Stimulated activated CD8-positive, alpha-beta memory T cell treated with anti-CD3 and anti-CD28 coated beads, Interleukin-2, amount 100 ng/mL, for 1 hour (primary cell): Measurements from ENCODE around the gene DYDC1.
"Not testable (repeated sequence)": the region's sequence is repeated elsewhere in the genome, so short reads cannot be mapped to it uniquely, and the experiment has no call there.

ENCODE experiments used
- DNase-seq, 2 donors: peaks; one replicate each; pipeline ENCODE4 v3.0.0-alpha.2; 2020; ENCODE audit warnings: low read depth in 2 of 2

Gene DYDC1

DNA sequence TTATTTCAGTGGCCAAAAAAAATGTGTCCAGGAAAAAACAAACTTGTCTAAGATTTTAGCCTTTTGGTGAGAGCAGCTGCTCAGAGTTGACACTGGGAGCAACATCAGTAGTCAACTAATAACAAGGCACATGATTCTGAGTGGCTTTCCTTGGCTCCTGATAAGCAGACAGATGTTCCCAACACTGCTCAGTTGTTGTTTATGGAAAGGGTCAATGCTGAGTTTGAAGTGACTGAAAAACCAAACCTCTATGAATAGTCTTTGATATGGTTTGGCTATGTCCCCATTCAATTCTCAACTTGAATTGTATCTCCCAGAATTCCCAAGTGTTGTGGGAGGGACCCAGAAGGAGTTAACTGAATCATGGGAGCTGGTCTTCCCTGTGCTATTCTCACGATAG, 12.3 kb downstream of the DYDC1 start:
- no peak for DNase-seq

- no peak for DNase-seq
These were observed 22.6 kb downstream of the DYDC1 start for GRCh38 chr10:80333983-80334382.

GRCh38 chr10:80324891-80325364, 31.6 kb downstream of the DYDC1 start:
- no peak for DNase-seq

- no peak for DNase-seq
These were observed 32.5 kb downstream of the DYDC1 start for GRCh38 chr10:80324086-80324485.

DNA sequence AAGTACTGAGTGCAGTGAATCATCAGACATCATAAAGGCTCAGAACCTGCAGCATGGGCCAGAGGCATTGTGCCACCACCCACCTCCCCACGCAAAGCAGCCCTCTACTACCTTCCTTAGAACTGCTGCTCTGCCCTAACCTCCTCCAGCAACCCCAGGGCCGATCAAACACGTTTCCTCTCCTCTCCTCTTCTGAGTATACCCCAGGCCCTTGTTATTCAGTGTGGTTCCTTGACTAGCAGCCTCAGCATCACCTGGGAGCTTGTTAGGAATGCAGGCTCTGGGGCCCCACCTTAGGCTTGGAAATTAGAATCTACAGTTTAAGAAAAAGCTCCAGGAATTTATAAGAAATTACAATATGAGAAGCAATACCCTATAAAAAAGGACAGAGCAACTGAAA, 33.2 kb downstream of the DYDC1 start:
- no peak for DNase-seq

- DNase-seq, result no peak
These were observed 33.8 kb downstream of the DYDC1 start for GRCh38 chr10:80322711-80323110.

GRCh38 chr10:80322158-80322557, 34.4 kb downstream of the DYDC1 start:
- no peak for DNase-seq

DNA sequence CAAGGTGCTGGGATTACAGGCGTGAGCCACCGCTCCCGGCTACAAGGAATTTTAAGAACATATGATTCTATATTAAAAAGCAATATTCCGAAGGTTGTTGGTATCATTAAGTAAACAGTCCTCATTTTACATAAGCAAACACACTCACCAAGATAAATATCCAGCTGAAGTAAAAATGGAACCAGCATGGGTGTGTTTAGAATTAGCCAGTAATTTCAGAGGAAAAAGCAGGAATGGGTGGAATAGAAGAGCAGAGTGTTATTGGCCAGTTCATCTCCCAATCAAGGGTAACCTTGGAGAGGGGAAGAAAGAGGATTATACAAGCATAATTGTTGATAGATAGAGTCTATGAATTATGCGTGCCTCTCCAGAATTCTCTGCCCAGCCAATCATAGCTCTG, 35.4 kb downstream of the DYDC1 start:
- no peak for DNase-seq

DNA sequence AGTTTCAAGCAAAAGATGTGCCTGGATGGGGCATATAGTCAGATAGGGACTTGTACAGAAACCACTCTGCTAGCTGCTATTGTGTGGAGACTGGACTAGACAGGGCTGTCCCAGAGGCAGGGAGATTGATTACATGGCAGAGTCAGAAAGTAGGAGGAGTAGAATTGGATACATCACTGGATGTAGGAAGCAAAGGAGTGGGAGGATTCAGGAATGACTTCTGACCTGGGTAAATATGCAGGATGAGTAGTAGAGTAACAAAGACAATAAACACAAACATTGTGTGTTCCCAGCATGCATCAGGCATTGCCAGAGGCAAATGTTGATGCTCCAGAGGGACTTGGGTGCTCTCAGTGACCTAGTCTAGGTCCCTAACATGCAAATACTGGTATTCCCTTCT, 36.2 kb downstream of the DYDC1 start:
- no peak for DNase-seq

- no peak for DNase-seq
These were observed 36.7 kb downstream of the DYDC1 start for GRCh38 chr10:80319725-80320290.

GRCh38 chr10:80319318-80319717, 37.2 kb downstream of the DYDC1 start:
- no peak for DNase-seq

DNA sequence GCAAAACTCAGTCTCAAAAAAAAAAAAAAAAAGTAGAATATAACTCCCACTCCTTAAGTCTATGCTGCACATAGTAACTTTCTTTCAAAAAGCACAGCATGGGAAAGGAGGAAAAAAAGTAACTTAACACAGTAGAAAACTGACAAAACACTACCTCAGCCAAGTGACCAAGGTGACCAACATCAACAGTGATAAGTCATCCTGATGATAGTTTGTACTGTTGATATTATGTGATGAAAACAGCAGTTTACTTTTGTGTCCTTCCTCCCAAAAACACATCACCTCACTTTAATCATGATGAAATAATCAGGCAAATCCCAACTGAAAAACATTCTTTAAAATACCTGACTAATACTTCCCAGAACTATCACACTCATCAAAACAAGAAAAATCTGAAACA, 37.8 kb downstream of the DYDC1 start:
- no peak for DNase-seq

- no peak for DNase-seq
These were observed 41.2 kb downstream of the DYDC1 start for GRCh38 chr10:80315391-80315790.

- no peak for DNase-seq
These were observed 43.0 kb downstream of the DYDC1 start for GRCh38 chr10:80313523-80313922.

GRCh38 chr10:80305989-80306388, 50.6 kb downstream of the DYDC1 start:
- DNase-seq, result not testable (repeated sequence)

- no peak for DNase-seq
These were observed 59.6 kb downstream of the DYDC1 start for GRCh38 chr10:80296942-80297341.

- no peak for DNase-seq
These were observed 63.8 kb downstream of the DYDC1 start for GRCh38 chr10:80292607-80293239.

DNA sequence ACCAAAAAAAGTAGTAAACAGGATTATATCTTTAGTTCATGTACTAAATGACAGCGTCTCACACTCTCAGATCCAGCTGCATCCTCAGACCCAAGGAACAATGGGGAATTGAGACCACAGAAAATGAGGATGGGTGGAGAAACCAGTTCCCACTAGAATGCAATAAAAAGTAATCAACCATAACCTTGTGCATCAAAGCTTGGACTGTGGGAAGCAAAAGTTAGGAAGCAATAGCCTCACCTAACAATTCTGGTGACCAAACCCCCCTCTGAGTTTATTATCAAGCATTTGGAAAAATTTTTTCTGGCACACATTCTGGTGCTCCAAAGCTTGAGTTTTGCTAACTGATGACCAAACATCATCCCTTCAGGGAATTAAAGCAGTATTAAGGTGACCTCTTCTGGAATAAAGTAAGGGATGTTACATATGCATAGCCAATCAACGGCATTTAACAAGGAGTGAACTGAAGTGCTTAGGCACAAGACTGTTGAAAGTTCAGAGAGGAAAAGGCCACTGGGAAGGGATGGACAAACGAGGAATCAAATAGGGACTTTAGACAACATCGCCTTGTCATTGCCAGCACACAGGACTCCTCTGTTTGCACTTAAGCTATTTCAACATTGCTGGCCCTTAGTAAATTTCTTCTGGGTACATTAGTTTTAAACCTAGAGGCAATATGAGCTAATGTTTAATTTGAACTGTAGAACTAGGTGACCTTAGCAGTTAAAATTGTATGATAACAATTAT, 65.9 kb downstream of the DYDC1 start:
- DNase-seq, result no peak

DNA sequence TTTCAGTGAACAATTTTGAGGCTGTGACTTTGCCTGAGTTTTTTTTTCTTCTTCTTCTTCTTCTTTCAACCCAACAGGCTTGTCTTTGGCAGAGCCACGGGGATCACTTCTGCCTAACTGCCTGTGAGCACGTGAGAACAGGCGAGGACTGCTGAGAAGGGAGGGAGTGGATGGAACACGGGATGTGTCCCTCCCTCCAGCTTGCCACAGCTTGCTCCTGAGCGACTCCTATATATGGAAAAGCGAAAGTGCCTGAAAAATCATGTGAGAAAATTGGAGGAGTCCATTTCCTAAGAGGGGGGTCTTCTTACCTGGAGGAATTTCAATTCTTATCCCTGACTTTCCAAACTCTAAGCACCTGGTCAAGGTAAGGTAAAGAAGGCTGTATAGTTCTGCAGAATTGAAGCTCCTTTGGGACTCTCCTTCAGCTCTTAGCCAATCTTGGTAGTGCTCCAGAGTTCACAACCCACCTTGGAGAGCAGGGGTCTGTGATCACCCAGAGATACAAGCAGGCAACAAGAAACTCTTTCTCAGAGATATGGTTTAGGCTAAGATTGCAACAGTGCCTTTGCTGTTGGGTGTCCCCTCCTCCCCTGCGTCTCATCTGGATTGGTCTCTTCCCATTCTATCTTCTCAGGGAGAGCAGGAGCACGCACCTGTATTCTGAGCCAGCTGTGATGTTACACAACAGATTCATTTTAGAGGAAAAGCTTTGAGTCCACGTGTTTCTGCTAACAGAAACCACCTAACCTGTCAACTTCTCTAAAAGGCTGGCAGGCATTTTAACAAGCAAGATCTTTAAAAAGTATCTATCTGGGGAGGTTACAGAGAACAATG, 66.9 kb downstream of the DYDC1 start, which contains the start of gene MAT1A:
Gene MAT1A, minus strand, starts transcription at position 208 of the 837 bp plus-strand sequence. CDS start 235 bp downstream, outside the sequence.
- no peak for DNase-seq

DNA sequence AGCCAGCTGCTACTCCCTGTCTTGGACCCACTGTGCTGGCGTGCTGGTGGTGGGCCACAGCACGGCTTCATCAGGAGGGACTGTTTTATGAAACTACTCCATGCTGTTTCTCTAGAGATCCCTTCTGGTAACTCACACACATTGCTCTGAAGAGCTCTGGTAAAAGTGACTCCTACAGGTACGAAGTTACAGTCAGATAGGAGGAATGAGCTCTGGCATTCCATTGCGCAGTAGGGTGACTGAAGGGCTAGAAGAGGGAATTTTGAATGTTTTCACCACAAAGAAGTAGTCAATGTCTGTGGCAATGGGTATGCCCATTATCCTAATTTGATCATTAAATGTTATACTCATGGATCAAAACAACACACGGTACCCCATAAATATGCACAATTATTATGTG, 67.7 kb downstream of the DYDC1 start:
- DNase-seq, result no peak
